Measurements from ENCODE around the gene DNAJB8.

The DNAJB8 gene

GRCh38 chr3:128425142-128425845 lies 41.4 kb downstream of the DNAJB8 start:
- DNase-seq (ENCODE audit: low read depth): no peak

- DNase-seq (ENCODE audit: low read depth): no peak
Measured at GRCh38 chr3:128424508-128425069, 42.1 kb downstream of the DNAJB8 start.

GRCh38 chr3:128423525-128424147 lies 43.1 kb downstream of the DNAJB8 start:
- no peak for DNase-seq (ENCODE audit: low read depth)

- no peak for DNase-seq (ENCODE audit: low read depth)
Measured at GRCh38 chr3:128422762-128423524, 43.7 kb downstream of the DNAJB8 start.

GRCh38 chr3:128421966-128422365 lies 44.7 kb downstream of the DNAJB8 start:
- no peak for DNase-seq (ENCODE audit: low read depth)

GRCh38 chr3:128421439-128421836 lies 45.3 kb downstream of the DNAJB8 start:
- no peak for DNase-seq (ENCODE audit: low read depth)

- DNase-seq (ENCODE audit: low read depth): no peak
Measured at GRCh38 chr3:128420720-128421438, 45.8 kb downstream of the DNAJB8 start.

- no peak for DNase-seq (ENCODE audit: low read depth)
Measured at GRCh38 chr3:128420289-128420688, 46.4 kb downstream of the DNAJB8 start.

- DNase-seq (ENCODE audit: low read depth): no peak
Measured at GRCh38 chr3:128419311-128419710, 47.4 kb downstream of the DNAJB8 start.

- no peak for DNase-seq (ENCODE audit: low read depth)
Measured at GRCh38 chr3:128418900-128419299, 47.8 kb downstream of the DNAJB8 start.

- DNase-seq (ENCODE audit: low read depth): peak; percentile 51
Measured at GRCh38 chr3:128416578-128417211, 50.0 kb downstream of the DNAJB8 start.

- DNase-seq (ENCODE audit: low read depth): no peak
Measured at GRCh38 chr3:128415773-128416577, 50.7 kb downstream of the DNAJB8 start.

- DNase-seq (ENCODE audit: low read depth): no peak
Measured at GRCh38 chr3:128415200-128415772, 51.4 kb downstream of the DNAJB8 start.

- no peak for DNase-seq (ENCODE audit: low read depth)
Measured at GRCh38 chr3:128413413-128414205, 53.1 kb downstream of the DNAJB8 start.

- DNase-seq (ENCODE audit: low read depth): no peak
Measured at GRCh38 chr3:128413003-128413370, 53.7 kb downstream of the DNAJB8 start.
